GM19455 (cell line): Measurements from ENCODE around the gene RAB20.
A peak's percentile ranks its signal among the peaks of the same experiment; 100 is the strongest.

ENCODE experiments used
- ATAC-seq: cut with Tn5 transposase; IDR thresholded peaks from one replicate; pipeline ENCODE4 v1.9.1; 2021; ENCODE audit not compliant: unreplicated experiment

The RAB20 gene

DNA sequence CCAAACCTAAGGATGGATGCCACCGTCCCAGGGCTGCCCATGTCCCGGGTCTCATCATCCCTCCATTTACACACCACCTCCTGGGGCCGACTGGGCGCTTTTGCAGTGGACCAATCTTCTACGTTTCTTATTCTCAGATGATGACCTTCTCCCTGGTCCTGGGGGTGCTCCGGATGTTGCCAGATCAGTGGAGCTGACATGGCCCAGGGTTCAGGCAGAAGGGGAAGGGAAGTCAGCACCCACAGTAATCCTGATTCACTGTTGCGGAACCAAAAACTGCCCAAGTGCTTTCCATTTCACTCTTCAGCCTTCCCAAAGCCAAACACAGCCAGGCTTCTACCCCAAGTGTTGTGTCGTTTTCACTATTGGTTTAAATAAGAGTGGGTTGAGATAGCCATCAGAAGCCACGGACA, 29.8 kb downstream of the RAB20 start:
- no peak for ATAC-seq

DNA sequence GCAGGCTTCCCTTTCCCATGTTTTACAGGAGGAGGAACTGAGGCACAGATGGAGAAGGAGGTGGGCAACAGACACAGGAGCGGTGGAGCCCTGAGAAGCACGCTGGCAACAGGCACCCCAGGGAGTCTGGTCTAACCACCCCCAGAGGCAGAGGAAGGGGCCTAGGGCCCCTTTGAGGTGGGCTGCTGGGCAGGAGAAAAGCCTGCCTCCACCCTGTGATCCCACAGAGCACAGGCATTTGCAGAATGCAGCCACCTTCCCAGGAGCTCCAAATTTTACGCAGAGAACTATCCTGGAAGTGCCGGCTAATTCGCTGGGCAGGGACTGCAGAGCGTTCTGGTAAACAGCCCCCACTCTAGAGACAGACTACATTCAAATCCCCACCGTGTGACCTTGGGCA, 30.4 kb downstream of the RAB20 start:
- no peak for ATAC-seq

DNA sequence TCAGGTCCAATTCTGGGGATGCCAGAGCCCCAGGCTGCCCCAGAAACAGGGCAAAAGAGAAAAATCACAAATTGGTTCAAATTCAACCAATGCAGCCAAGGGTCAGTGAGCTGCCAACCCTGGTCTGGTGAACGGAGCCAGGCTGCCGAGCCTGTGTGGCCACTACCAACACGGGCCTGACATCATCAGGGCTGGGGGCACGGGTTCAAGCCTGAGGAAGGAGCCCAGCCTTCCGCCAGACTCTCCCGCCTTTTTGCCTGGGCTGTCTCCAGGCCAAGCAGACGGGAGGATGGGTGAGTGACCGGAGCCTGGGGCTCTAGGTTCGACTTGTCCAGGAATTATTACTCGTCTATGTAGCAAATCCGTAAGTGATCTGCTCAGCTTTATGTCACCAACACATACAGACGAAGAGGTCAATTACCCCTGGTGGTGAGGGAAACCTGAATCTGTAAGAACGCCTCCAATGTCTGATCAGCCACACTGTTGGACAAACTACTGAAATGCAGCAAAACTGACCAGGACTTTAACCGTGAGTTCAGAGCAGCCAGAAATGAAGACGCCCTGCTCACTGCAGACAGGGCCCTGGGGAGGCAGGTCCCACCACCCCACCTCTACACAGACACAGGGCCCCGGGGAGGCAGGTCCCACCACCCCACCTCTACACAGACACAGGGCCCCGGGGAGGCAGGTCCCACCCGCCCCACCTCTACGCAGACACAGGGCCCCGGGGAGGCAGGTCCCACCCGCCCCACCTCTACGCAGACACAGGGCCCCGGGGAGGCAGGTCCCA, 31.8 kb downstream of the RAB20 start:
- no peak for ATAC-seq

DNA sequence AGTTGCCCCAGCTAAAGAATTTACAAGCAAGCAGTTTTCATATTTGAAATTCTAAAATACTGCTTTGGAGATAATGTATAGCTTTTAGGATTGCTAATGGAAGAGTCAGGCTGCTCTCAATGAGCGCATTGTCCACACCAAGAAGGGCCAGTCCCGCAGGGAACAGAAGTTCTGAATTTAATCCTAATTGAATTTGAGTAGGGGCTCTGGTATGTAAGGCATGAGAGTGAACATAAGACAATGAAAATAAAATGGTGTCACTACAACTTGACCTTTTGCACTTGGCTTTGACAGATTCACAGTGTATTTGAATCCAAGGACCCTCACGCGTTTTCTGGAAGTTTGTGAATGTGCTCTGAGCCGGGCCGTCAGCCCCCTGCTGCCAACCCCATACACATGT, 32.6 kb downstream of the RAB20 start:
- no peak for ATAC-seq

DNA sequence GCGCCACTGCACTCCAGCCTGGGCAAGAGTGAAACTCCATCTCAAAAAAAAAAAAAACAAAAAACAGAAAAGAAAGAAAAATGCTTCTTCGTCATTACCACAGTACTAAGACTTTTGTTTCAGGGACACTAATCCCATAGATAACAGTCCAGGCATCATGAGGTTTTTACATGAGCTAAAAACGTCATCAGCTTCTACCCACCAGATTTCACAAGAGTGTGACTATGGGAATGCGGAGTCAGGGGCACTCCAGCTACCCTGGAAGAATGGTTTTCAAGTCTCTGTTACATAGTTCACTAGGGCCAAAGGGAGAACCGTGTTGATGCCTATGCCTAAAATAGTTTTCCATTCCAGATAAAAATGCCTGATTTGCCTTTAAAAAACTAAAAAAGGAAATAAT, 33.2 kb downstream of the RAB20 start:
- no peak for ATAC-seq

DNA sequence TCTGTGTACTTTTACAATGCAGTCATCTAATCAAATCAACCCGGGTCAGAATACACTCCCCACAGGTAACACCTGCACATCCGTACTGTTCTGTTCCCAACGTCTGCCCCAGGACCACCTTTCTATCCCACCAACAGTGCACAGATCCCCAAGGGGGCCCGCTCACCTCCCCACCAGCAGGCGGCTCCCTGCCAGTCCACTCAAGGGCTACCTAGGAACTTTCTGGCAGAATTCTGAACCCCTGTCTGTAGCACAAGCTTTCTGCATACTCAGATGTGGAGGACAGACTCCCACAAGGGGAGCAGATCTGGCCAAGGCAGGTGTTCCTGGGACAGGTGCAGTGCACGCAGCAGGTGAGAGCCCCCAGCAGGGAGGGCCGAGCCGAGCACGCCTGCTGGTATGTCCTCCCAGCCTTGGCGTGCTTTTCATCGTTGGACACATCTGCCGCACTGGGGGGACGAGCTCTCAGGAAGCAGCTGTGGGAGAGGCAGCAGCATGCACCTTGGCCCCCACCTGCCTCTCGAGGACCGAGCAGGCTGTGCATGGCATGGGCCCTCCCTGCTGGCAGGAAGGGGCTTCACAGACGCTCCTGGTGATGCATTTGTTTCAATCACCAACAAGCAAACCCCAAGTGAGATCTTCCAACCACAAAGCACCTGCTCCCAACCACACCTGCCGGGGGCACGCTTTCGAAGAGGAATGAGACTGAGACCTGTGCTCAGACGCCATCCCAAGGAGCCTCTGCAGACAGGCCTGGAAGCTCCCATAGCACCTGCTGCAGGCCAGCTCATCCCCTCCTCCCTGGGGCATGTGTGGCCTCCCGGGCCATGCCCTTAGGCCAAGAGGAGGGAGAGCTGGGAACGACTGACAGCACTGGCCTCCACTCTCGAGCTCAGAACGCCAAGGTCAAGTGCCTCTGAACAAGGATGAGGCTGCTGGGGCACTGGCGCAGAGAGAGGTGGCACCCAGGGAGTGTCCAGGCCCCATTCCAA, 35.9 kb downstream of the RAB20 start:
- peak; percentile 81 for ATAC-seq

DNA sequence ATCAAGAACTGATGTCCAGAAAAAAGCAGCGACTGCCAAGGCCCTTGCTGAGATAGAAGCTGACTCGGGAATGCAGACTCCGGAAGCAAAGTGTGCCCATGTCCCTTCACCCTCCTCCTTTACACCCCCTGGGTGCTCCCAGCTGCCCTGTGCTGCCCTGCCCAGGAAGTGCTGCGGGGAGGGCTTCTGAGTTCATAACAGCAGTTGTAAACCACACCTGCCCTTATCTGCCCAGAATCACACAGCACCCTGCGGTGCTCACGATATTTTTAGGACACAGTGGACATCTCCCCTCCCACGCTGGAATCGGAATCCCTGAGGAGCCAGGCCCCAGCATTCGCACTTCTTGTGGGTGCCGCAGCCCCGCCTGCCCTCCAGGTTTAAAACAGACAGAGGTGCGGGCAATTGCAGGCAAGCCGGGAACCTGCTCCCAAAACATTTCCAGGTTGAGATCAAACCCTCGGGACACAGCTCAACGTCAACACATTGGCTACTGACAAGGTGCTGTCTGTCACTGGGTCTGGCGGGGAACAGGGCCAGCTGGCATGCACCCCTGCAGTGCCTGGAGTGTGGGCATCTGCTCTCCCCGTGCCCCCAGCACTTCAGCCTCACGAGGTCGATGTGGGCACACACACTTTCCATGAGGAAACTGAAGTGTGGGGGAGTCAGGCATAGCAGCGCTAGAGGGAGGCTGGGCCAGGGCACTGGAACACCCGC, 36.8 kb downstream of the RAB20 start:
- ATAC-seq, result no peak

DNA sequence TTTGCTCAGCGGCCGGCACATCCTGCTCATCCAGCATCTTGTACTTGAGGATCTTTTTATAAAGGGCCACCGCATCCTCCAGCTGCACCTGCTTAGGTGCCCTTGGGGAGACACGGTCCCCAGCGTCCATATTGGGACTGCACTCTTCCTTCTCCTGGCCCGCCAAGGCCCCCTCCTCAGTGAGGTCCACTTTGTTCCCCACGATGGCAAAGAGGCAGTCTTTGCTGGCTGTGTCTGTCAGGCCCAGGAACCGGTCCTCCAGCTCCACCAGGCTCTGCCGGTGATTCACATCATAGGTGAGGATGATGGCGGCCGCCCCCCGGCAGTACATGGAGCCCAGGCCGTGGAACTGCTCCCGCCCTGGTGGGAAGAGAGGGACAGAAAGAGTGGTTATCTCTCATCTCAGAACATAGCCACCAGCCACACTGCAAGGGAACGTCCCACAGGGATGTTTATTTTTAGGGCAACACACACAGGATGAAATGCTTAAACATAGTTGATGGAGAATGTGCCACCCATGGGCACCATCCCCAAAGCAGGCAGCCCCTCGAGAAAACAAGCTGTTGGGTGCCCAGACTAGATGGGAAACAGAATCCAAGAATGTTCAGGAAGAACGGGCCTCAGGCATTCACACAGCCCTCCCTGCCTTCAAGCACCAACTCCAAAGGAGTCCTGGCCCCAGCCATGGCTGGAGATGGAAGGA, 37.5 kb downstream of the RAB20 start:
- no peak for ATAC-seq

DNA sequence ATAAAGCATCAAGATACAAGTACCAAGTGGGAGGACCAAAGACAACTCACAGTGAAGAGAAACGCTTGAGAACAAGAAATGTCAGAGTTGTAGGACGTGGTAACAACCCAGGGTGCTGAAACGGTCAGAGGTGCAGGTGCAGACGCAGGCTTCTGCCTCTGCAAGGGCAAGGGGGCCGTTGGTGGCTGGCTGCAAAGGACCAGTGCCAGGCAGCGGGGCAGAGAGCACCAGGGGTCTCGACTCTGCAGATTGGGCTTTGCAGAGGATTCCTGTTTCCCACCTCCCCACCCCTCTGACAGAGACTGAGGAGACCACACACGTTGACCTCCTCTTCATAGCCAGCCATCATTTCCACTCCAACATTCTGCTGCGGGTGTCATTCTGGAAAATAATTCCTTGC, 38.3 kb downstream of the RAB20 start:
- no peak for ATAC-seq

DNA sequence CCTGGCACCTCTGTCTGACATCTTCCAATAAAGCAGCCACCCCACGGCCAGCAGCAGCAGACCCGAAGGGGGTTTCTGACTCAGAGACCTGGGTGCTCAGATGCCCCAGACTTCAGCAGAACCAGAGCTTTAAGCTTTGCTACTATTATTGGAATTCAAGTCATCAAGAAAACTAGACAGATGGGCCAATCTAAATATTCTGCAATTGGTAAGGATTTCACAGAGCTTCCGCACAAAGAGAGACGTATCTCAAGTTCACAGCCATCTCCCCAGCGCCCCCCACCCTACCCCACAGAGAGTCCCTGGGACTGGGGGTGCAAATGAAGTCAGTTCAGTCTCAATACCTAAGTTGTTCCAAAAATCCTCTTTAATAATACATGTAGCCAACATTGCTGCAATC, 38.8 kb downstream of the RAB20 start:
- no peak for ATAC-seq

DNA sequence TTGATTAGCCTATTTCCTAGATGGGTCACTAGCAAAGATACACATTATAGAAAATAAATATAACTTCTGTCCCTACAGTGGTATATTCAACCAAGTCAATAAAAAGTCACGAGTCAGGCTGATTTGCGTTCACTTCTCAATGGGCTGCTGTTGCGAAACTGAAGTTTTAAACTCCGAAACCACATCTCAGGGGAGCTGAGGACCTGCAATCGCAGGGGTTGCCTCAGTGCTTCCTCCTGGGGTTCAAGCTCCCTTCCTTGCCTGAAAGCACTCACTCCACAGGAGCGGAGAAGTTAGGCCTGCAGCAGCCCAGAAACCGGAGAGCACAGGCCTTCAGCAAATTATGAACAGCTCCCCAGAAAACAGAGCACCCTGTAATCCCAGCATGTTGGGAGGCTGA, 39.6 kb downstream of the RAB20 start:
- ATAC-seq, result no peak

DNA sequence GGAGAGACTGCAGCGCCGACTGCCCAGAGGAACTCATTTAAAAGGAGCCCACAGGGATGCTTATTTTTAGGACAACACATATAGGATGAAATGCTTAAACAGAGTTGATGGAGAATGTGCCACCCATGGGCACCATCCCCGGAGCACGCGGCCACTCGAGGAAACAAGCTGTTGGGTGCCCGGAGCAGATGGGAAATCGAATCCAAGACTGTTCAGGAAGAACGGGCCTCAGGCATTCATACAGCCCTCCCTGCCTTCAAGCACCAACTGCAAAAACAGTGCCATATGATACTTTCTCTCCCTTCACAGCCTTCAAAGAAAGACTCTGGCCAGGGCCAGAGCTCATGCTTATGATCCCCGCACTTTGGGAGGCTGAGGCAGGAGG, 40.2 kb downstream of the RAB20 start:
- no peak for ATAC-seq

DNA sequence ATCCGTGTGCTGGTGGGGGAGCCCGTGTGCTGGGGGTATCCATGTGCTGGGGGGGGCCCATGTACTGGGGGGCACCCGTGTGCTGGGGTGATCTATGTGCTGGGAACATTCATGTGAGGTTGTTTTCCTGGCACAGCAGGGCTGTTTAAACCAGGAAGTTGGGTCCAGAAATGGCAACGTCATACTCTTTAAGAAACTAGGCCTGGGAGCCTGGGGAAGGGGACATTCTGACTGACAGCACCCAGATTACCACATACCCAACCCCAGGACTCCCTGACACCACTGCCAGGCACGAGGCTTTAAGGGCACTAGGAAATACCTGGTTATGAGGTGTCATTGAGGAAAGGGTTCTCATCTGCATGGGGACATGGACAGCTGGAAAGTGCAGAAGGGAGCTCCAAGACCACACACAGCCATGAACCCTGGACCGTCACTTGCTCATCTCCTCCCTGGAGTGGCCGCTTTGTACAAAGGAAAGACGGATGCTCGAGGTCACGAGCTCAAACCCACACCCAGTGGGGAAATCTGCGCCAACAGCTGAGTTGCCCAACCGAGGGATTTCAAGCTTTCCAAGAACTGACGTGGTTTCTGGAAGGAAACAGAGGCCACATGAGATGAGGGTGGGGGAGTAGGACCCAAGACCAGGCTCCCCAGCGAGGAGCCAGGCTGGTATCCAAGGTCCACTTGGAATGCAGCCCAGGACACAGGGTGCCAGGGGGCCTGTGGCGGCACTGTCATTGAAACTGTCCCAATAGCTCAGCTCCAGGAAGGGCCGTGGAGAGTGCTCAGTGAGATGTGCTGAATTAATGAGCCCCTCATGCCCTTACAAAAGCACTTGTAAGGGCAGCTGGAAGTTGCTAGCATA, 40.9 kb downstream of the RAB20 start:
- no peak for ATAC-seq

DNA sequence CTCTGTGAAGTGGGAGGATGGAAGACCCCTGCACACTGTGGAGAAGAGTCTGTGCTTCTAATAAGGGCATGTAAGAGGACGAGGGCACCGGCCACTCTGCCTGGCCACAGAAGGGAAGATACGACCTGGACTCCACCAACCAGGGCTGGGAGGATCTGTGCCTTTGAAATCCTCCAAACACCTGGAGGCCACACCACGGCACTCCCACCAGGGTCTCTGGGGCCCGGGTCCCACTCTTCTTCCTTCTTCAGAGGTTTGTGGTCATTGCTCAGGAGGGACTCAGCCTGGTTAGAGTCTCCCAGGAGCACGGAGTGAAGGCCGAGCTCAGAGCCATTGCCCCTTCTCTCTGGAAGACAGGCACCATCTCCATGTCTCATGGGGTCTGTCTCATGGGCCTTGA, 42.0 kb downstream of the RAB20 start:
- no peak for ATAC-seq

DNA sequence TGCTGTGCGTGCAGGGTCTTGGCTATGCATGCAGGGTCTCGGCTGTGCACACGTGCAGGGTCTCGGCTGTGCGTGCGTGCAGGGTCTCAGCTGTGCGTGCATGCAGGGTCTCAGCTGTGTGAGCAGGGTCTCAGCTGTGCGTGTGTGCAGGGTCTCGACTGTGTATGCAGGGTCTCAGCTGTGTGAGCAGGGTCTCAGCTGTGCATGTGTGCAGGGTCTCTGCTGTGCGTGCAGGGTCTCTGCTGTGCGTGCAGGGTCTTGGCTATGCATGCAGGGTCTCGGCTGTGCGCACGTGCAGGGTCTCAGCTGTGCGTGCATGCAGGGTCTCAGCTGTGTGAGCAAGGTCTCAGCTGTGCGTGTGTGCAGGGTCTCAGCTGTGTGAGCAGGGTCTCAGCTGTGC, 42.5 kb downstream of the RAB20 start:
- no peak for ATAC-seq

DNA sequence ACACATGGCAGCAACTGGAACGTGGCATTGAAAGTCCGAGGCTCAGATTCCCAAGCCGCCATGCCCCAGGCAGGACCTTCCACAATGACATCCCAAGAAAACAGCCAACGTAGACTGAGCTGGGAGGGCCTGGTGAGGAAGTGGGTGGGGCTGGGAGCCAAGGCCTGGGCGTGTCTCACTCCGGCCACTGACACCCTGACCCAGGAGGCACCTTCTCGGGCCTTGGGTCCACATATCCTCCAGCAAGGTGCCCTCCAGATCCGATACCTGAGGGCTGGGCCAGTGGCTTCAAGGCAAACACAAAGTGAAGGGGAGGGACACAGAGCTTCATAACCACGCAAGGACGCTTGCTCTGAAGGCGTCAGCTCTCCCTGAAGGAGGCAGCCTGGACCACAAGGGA, 43.0 kb downstream of the RAB20 start:
- ATAC-seq, result no peak

DNA sequence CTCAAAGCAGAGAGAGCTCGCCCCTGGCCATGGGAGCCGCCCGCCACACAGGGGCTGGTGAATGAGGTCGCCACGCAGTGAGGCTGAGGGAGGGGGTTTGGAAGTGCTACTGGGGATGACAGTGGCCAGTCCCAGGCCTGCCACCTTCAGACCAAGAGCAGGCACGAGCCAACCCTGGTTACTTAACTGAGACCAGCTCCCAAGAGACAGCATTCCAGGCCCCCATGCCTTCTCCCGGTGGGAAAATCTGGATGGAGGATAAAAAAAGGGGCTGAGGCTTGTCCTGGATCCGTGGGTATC, 43.3 kb downstream of the RAB20 start:
- ATAC-seq, result no peak

DNA sequence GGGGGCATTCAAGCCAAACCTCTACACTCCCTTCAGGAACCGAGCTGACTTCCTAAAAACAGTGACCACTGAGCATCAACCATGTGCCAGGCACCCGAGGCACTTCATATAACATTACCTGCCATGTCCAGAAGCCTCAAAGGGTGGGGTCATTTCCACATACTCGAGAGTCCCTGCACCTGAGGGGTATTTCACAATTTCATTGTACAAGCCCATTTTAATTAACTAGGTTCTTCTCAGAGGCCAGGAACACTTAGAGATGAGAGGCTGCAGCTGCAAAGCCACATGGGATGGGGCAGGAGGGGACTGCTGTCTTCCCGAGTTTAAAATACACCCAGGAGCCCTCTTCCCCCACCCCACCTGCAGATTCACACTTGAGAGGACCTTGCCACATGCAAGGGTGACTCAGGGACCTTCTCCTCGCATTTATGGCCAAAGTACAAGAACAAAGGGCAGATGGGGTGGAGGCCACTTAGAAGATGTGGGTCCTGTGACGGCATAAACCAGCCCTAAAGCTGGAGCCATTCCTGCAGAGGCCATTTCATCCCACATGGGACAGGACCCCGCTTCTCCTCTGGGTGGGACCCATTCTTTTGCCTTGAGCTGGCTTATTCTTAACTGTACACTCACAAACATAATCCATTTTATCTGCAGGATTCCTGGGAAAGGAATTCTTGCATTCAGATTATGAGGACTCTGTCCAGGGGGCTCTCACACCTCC, 43.9 kb downstream of the RAB20 start:
- ATAC-seq, result no peak

DNA sequence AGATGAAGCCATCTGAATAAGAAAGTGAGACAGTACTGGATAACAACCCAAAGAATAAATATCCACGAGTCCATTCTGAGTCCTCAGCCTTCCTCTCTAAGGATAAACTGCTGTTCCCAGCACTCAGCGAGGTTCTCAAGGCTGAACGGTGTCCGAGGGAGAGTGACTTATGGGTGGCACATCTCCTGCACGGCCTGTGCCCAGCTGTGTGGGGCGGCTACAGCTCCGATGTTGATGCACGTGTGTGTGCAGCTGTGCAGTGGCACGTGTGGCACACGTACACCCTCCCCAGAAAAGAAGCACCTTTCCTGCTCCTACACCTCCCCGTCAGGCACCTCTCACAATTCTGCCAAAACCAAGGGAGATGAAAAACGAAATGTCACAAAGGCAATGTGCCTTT, 45.0 kb downstream of the RAB20 start:
- ATAC-seq, result no peak
